OCI-LY3 (cell line): ENCODE results near the gene SNTG2.

ENCODE experiments used
- H2AFZ ChIP-seq: fragments of 200-600, 300-600 bp; shearing (Covaris generic); 2 replicates; pipeline ENCODE4 v1.6.0; 2014; ENCODE audit warnings: antibody characterized with exemption, low read depth, low read length
- H3K27ac ChIP-seq: fragments of 200-600, 300-600 bp; sonication (generic); 2 replicates; pipeline ENCODE4 v1.5.1; 2014; ENCODE audit warnings: mild to moderate bottlenecking, low read length, moderate library complexity, mixed read lengths
- H3K27me3 ChIP-seq: fragments of 200-600, 300-600 bp; sonication (generic); 2 replicates; pipeline ENCODE4 v1.6.1; 2014; ENCODE audit warnings: low read depth, low read length, mixed read lengths
- H3K36me3 ChIP-seq: fragments of 200-600, 300-600 bp; sonication (generic); replicated peaks from 2 replicates; pipeline ENCODE3; 2014; ENCODE audit warnings: low read depth, low read length, mixed read lengths
- H3K4me1 ChIP-seq: fragments of 300-600, 200-600 bp; sonication (generic); 2 replicates; pipeline ENCODE4 v1.6.1; 2014; ENCODE audit warnings: low read length, mixed read lengths
- H3K4me2 ChIP-seq: fragments of 200-600, 300-600 bp; sonication (generic); 2 replicates; pipeline ENCODE4 v1.6.1; 2014; ENCODE audit warnings: low read length, mixed read lengths
- H3K4me3 ChIP-seq: fragments of 300-600, 200-600 bp; sonication (generic); 2 replicates; pipeline ENCODE4 v1.5.1; 2014; ENCODE audit warnings: antibody characterized with exemption, mild to moderate bottlenecking, low read length, moderate library complexity
- H3K79me2 ChIP-seq: fragments of 300-600, 200-600 bp; shearing (Covaris generic); 2 replicates; pipeline ENCODE4 v1.6.1; 2014; ENCODE audit warnings: mild to moderate bottlenecking, low read length, mixed read lengths
- H3K9ac ChIP-seq: fragments of 300-600, 200-600 bp; shearing (Covaris generic); 2 replicates; pipeline ENCODE4 v1.6.0; 2014; ENCODE audit warnings: mild to moderate bottlenecking, low read length, moderate library complexity
- H3K9me3 ChIP-seq: fragments of 200-600, 300-600 bp; shearing (Covaris generic); 2 replicates; pipeline ENCODE4 v1.6.1; 2014; ENCODE audit warnings: low read length, mixed read lengths; ENCODE audit not compliant: insufficient read depth
- H4K20me1 ChIP-seq: fragments of 200-600, 300-600 bp; sonication (generic); 2 replicates; pipeline ENCODE4 v1.6.1; 2016; ENCODE audit warnings: low read length, mixed read lengths; ENCODE audit not compliant: insufficient read depth
- CTCF ChIP-seq: fragments of 200-600, 300-600 bp; sonication (generic); IDR thresholded peaks from 2 replicates; pipeline ENCODE4 v1.5.1; 2014; ENCODE audit warnings: antibody characterized with exemption, low read length, low read depth
- EZH2phosphoT487 ChIP-seq: fragments of 200-600 bp; shearing (Covaris generic); IDR thresholded peaks from 2 replicates; pipeline ENCODE4 v1.6.1; 2018; ENCODE audit warnings: antibody characterized with exemption, mixed run types, low read depth

Gene SNTG2

GRCh38 chr2:1236606-1237005 is 286.0 kb downstream of the SNTG2 start:
- Histone ChIP-seq H3K36me3 (no peaks in the 10 kb centered on the region), H4K20me1 (no peaks in the 10 kb centered on the region), H3K4me2 (no peak overlapping the region), H3K27ac (no peak overlapping the region), H3K4me3 (no peak overlapping the region), H3K79me2 (no peaks in the 10 kb centered on the region), H3K9me3 (no peaks in the 10 kb centered on the region), H3K4me1 (no peaks in the 10 kb centered on the region), H2AFZ (no peak overlapping the region), H3K9ac (no peak overlapping the region), H3K27me3 (no peaks in the 10 kb centered on the region)
- TF ChIP-seq EZH2phosphoT487 = no peak
- TF ChIP-seq CTCF = no peak

- H3K79me2 ChIP-seq = no peaks in the 10 kb centered on the region
- H3K9me3 ChIP-seq = no peaks in the 10 kb centered on the region
- H3K9ac ChIP-seq = no peak overlapping the region
- H3K4me1 ChIP-seq = no peaks in the 10 kb centered on the region
- H3K4me2 ChIP-seq = no peak overlapping the region
- no peak overlapping the region for H3K27ac ChIP-seq
- H3K4me3 ChIP-seq = no peak overlapping the region
- H3K36me3 ChIP-seq = no peaks in the 10 kb centered on the region
- TF ChIP-seq EZH2phosphoT487 (no peak), CTCF (no peak)
- no peaks in the 10 kb centered on the region for H3K27me3 ChIP-seq
- H2AFZ ChIP-seq = no peak overlapping the region
- H4K20me1 ChIP-seq = no peaks in the 10 kb centered on the region
Observed at GRCh38 chr2:1237783-1238182, 287.1 kb downstream of the SNTG2 start.

GRCh38 chr2:1238598-1239138 is 288.0 kb downstream of the SNTG2 start:
- TF ChIP-seq EZH2phosphoT487 = no peak
- TF ChIP-seq CTCF = no peak
- H3K9ac ChIP-seq = no peak overlapping the region
- no peaks in the 10 kb centered on the region for H3K4me1 ChIP-seq
- no peaks in the 10 kb centered on the region for H3K27me3 ChIP-seq
- H2AFZ ChIP-seq = no peak overlapping the region
- no peaks in the 10 kb centered on the region for H3K79me2 ChIP-seq
- no peak overlapping the region for H3K4me2 ChIP-seq
- no peak overlapping the region for H3K4me3 ChIP-seq
- no peaks in the 10 kb centered on the region for H3K9me3 ChIP-seq
- H3K36me3 ChIP-seq = no peaks in the 10 kb centered on the region
- no peak overlapping the region for H3K27ac ChIP-seq
- H4K20me1 ChIP-seq = no peaks in the 10 kb centered on the region

- H3K9me3 ChIP-seq = no peaks in the 10 kb centered on the region
- H3K36me3 ChIP-seq = no peaks in the 10 kb centered on the region
- TF ChIP-seq EZH2phosphoT487 (no peak), CTCF (no peak)
- H3K27ac ChIP-seq = no peak overlapping the region
- no peak overlapping the region for H3K9ac ChIP-seq
- peaks cover 7% of the 10 kb centered on the region; the same call in 1 of the 2 replicates for H3K27me3 ChIP-seq
- no peaks in the 10 kb centered on the region for H3K4me1 ChIP-seq
- H3K79me2 ChIP-seq = no peaks in the 10 kb centered on the region
- H2AFZ ChIP-seq = no peak overlapping the region
- no peak overlapping the region for H3K4me2 ChIP-seq
- no peak overlapping the region for H3K4me3 ChIP-seq
- no peaks in the 10 kb centered on the region for H4K20me1 ChIP-seq
Observed at GRCh38 chr2:1245193-1245592, 294.5 kb downstream of the SNTG2 start.
